GM12878 (cell line): ENCODE results near the gene KIR3DL3. TPM values are rescaled to one million over a fixed set of nuclear protein-coding genes. Genes with fewer than 3 reads are reported as not detected.

Source experiments
- ATAC-seq: fragments of 200-7000 bp; cut with Tn5 transposase; 3 replicates; pipeline ENCODE4 v1.9.1; 2020; ENCODE audit warnings: mild to moderate bottlenecking, moderate library complexity
- BruUV-seq: library from RNA; stranded (reverse); fragments of 400-500 nt; replicated peaks from 2 replicates; lab custom pipeline; 2021; lab: Mats Ljungman, UMichigan
- CTCF ChIA-PET: fragments of 300-600 bp; sonication (Branson Sonifier 250); formaldehyde crosslinking; extraction: SDS; loops from one replicate; lab custom pipeline; 2021; ENCODE audit warnings: inconsistent platforms; lab: Yijun Ruan, JAX
- POLR2A ChIA-PET: fragments of 350-600 bp; formaldehyde crosslinking; extraction: SDS; loops from one replicate; lab custom pipeline; 2021; ENCODE audit warnings: inconsistent platforms; lab: Charles Lee
- RAD21 ChIA-PET: fragments of 300-600 bp; sonication (Branson Sonifier 250); formaldehyde crosslinking; loops from one replicate; lab custom pipeline; 2023; ENCODE audit warnings: antibody characterized with exemption; ENCODE audit not compliant: unreplicated experiment; lab: Charles Lee
- SMC1A ChIA-PET: fragments of 300-600 bp; sonication (Branson Sonifier 250); formaldehyde crosslinking; loops from one replicate; lab custom pipeline; 2023; ENCODE audit not compliant: unreplicated experiment, uncharacterized antibody; lab: Charles Lee
- DNase-seq: peaks from one replicate; pipeline ENCODE4 v3.0.0-alpha.2; 2011; ENCODE audit warnings: low read depth, low spot score
- FAIRE-seq: peaks from 3 replicates; lab custom pipeline; 2011; peaks lifted over from hg19 to GRCh38; lab: Jason Lieb, UNC
- H2AFZ ChIP-seq: 2 replicates; pipeline ENCODE4 v1.6.0; 2011; ENCODE audit warnings: low read depth, low read length, control low read depth; ENCODE audit not compliant: control insufficient read depth
- H3K27ac ChIP-seq: 2 replicates; pipeline ENCODE4 v1.5.1; 2011; ENCODE audit warnings: control low read depth; ENCODE audit not compliant: control insufficient read depth, insufficient read depth
- H3K27me3 ChIP-seq, 2 experiments: replicated peaks in 1 of 2; 2 replicates each; pipeline versions ENCODE4 v1.6.0 to v1.6.1; 2011; ENCODE audit warnings: low read length in 1 of 2; ENCODE audit not compliant: control insufficient read depth in 2 of 2, insufficient read depth in 2 of 2
- H3K36me3 ChIP-seq, 2 experiments: 2 replicates each; pipeline ENCODE4 v1.5.1; 2011; ENCODE audit warnings: low read length in 1 of 2; ENCODE audit not compliant: control insufficient read depth in 2 of 2, insufficient read depth in 2 of 2
- H3K4me1 ChIP-seq: 2 replicates; pipeline ENCODE4 v1.6.1; 2011; ENCODE audit warnings: mild to moderate bottlenecking, low read length, moderate library complexity, mixed read lengths; ENCODE audit not compliant: control insufficient read depth, insufficient read depth
- H3K4me2 ChIP-seq: 2 replicates; pipeline ENCODE4 v1.6.0; 2011; ENCODE audit warnings: control low read depth; ENCODE audit not compliant: control insufficient read depth, insufficient read depth
- H3K4me3 ChIP-seq: fragments of 200-600 bp; sonication (generic); 2 replicates; pipeline ENCODE4 v1.5.1; 2016
- H3K79me2 ChIP-seq: 2 replicates; pipeline ENCODE4 v1.6.0; 2011; ENCODE audit warnings: low read length; ENCODE audit not compliant: control insufficient read depth, insufficient read depth
- H3K9ac ChIP-seq: 2 replicates; pipeline ENCODE4 v1.8.0; 2011; ENCODE audit warnings: low read length, control low read depth, mixed read lengths; ENCODE audit not compliant: control insufficient read depth, insufficient read depth
- H3K9me3 ChIP-seq: replicated peaks from 3 replicates; pipeline ENCODE4 v1.5.1; 2011; ENCODE audit warnings: mild to moderate bottlenecking, low read length; ENCODE audit not compliant: control insufficient read depth, insufficient read depth
- H4K20me1 ChIP-seq: 2 replicates; pipeline ENCODE4 v1.6.0; 2011; ENCODE audit not compliant: control insufficient read depth, insufficient read depth
- ATF7 ChIP-seq: fragments of 450-650 bp; IDR thresholded peaks from 2 replicates; pipeline ENCODE4 v1.6.1; 2016; ENCODE audit warnings: low read depth, mild to moderate bottlenecking
- BMI1 ChIP-seq: fragments of 450-650 bp; IDR thresholded peaks from 2 replicates; pipeline ENCODE4 v1.6.1; 2016; ENCODE audit warnings: mild to moderate bottlenecking, moderate library complexity, borderline replicate concordance
- CBFB ChIP-seq: IDR thresholded peaks from 2 replicates; pipeline ENCODE4 v1.6.1; 2016; ENCODE audit warnings: antibody characterized with exemption, low read depth
- CBX3 ChIP-seq: fragments of 200-600 bp; sonication (generic); IDR thresholded peaks from 2 replicates; pipeline ENCODE4 v1.6.1; 2016; ENCODE audit warnings: low read depth, borderline replicate concordance
- CEBPB ChIP-seq, 2 experiments: fragments of 150-350 bp in 1 of 2; IDR thresholded peaks; 2 replicates each; pipeline ENCODE4 v1.6.1; 2012 to 2014; ENCODE audit warnings: low read depth in 2 of 2, low read length in 2 of 2, borderline replicate concordance in 1 of 2, inconsistent platforms in 1 of 2
- HDGF ChIP-seq: fragments of 450-650 bp; IDR thresholded peaks from 2 replicates; pipeline ENCODE4 v1.6.1; 2016; ENCODE audit warnings: antibody characterized with exemption
- KAT2A ChIP-seq: conservative IDR thresholded peaks from 2 replicates; pipeline ENCODE4 v1.6.1; 2011; ENCODE audit warnings: low read depth, low read length; ENCODE audit not compliant: control insufficient read depth
- RAD21 ChIP-seq: IDR thresholded peaks from 2 replicates; pipeline ENCODE4 v1.6.1; 2011; ENCODE audit warnings: mild to moderate bottlenecking, low read depth, low read length, moderate library complexity; ENCODE audit not compliant: insufficient read depth
- STAT1 ChIP-seq: fragments of 450-650 bp; conservative IDR thresholded peaks from 2 replicates; pipeline ENCODE4 v1.6.1; 2014; ENCODE audit warnings: antibody characterized with exemption, mild to moderate bottlenecking
- STAT3 ChIP-seq: IDR thresholded peaks from 2 replicates; pipeline ENCODE4 v1.6.1; 2011; ENCODE audit warnings: low read depth, low read length, improper control_type of control experiment
- WGBS: methylation state at CpG from one replicate; pipeline ENCODE4 v1.1.6; 2016; ENCODE audit warnings: low lambda C conversion rate; ENCODE audit not compliant: insufficient replicate concordance, insufficient coverage; ENCODE audit errors: missing lambda C conversion rate; 5-methylcytosine and 5-hydroxymethylcytosine counted together
- in situ Hi-C: fragments of 300-500 bp; cut with MboI; formaldehyde crosslinking; loops from 9 replicates; pipeline ENCODE4 v1.14.3; 2018; ENCODE audit warnings: mixed read lengths
- intact Hi-C: fragments of 100-400 bp; cut with micrococcal nuclease; formaldehyde crosslinking; loops from one replicate; pipeline ENCODE4 v1.14.2; 2022; ENCODE audit not compliant: unreplicated experiment
- polyA plus RNA-seq, 11 experiments: library from polyadenylated mRNA; depleted of rRNA in 4 of 11; unstranded in 6 of 11; stranded (reverse) in 5 of 11; fragments of >200 nt; fragmentation: Nextera tagmentation in 4 of 11; fragmentation: Illumina TruSeq in 1 of 11; extraction: Ambion mirVana in 4 of 11; extraction: Trizol in 1 of 11; gene quantifications; 1 replicate in 1 of 11; 2 replicates in 10 of 11; pipeline versions ENCODE4 v1.2.1 to v1.2.3, GENCODE V29; 2011 to 2016; ENCODE audit warnings: inconsistent platforms in 2 of 11, missing spikeins in 2 of 11, low read depth in 1 of 11
- total RNA-seq, 4 experiments: library from RNA; depleted of rRNA in 3 of 4; stranded (reverse); fragments of >200 nt in 3 of 4; fragmentation: Illumina TruSeq in 1 of 4; extraction: Trizol in 1 of 4; gene quantifications; 2 replicates each; pipeline versions ENCODE4 v1.2.1 to v1.2.3, GENCODE V29; 2013 to 2021
- TF ChIP-seq, protein P1 (sequence below): fragments of 450-650 bp; IDR thresholded peaks from 2 replicates; pipeline ENCODE4 v1.6.1; 2018; ENCODE audit warnings: borderline replicate concordance, mild to moderate bottlenecking; ENCODE audit not compliant: partially characterized antibody
- TF ChIP-seq, protein P2 (sequence below): IDR thresholded peaks from 2 replicates; pipeline ENCODE4 v1.6.1; 2011; ENCODE audit warnings: borderline replicate concordance, low read depth, mild to moderate bottlenecking, moderate library complexity, mixed read lengths, low read length; ENCODE audit not compliant: insufficient read depth; ENCODE audit errors: extremely low read length
- TF ChIP-seq, protein P3 (sequence below): fragments of 450-650 bp; formaldehyde crosslinking; IDR thresholded peaks from 2 replicates; pipeline ENCODE4 v1.5.0; 2022; ENCODE audit warnings: mild to moderate bottlenecking, missing genetic modification characterization
- TF ChIP-seq, protein P4 (sequence below): fragments of 450-650 bp; IDR thresholded peaks from 2 replicates; pipeline ENCODE4 v1.6.1; 2017; ENCODE audit warnings: low read depth, mild to moderate bottlenecking, moderate library complexity

The KIR3DL3 gene
- total and polyA plus RNA-seq, 10 of the 15 experiments (the other 5 are each of a cell fraction or from before 2014, with no cell fraction given): not detected

DNA sequence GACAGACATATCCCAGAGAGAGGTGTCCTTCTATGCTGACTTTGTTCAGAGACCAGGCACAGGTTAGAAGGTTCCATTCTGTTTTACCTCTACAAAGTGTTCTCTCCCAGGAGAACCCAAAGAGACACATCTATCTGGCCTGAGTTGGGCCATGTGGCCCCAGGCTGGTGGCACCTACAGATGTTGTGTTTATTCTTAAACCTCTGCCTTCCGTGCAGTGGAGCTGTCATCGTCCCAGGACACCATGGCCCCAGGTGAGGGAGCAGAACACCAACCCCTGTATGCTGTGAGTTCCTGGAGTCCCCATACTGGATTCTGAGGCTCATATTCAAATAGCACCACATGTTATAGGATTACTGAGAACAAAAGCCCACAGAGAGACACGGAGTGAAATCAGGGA lies 3.9 kb downstream of the KIR3DL3 start:
- in situ Hi-C loops (no loop called here), intact Hi-C loops (no loop called here)
- DNase-seq: no peak
- FAIRE-seq: no peak
- Histone ChIP-seq H3K9ac (no peak overlapping the region), H3K4me1 (no peaks in the 10 kb centered on the region), H4K20me1 (no peaks in the 10 kb centered on the region), H3K4me3 (no peak overlapping the region), H2AFZ (no peak overlapping the region), H3K27me3 (no peaks in the 10 kb centered on the region; a peak in 1 of 4 replicates), H3K27ac (no peak overlapping the region), H3K4me2 (no peak overlapping the region), H3K36me3 (no peaks in the 10 kb centered on the region), H3K79me2 (no peaks in the 10 kb centered on the region), H3K9me3 (no peaks in the 10 kb centered on the region)
- TF ChIP-seq, protein P1, sequence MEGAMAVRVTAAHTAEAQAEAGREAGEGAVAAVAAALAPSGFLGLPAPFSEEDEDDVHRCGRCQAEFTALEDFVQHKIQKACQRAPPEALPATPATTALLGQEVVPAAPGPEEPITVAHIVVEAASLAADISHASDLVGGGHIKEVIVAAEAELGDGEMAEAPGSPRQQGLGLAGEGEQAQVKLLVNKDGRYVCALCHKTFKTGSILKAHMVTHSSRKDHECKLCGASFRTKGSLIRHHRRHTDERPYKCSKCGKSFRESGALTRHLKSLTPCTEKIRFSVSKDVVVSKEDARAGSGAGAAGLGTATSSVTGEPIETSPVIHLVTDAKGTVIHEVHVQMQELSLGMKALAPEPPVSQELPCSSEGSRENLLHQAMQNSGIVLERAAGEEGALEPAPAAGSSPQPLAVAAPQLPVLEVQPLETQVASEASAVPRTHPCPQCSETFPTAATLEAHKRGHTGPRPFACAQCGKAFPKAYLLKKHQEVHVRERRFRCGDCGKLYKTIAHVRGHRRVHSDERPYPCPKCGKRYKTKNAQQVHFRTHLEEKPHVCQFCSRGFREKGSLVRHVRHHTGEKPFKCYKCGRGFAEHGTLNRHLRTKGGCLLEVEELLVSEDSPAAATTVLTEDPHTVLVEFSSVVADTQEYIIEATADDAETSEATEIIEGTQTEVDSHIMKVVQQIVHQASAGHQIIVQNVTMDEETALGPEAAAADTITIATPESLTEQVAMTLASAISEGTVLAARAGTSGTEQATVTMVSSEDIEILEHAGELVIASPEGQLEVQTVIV: no peak
- TF ChIP-seq STAT3 (no peak), CEBPB (IDR thresholded peaks at IDR 0.05; ENCODE audit: borderline replicate concordance in 1 of 2, low read depth in 2 of 2, low read length in 2 of 2) (no peak), BMI1 (no peak), STAT1 (no peak), CBFB (no peak), ATF7 (no peak), HDGF (no peak), CBX3 (no peak), KAT2A (no peak), RAD21 (no peak)
- TF ChIP-seq, protein P2, sequence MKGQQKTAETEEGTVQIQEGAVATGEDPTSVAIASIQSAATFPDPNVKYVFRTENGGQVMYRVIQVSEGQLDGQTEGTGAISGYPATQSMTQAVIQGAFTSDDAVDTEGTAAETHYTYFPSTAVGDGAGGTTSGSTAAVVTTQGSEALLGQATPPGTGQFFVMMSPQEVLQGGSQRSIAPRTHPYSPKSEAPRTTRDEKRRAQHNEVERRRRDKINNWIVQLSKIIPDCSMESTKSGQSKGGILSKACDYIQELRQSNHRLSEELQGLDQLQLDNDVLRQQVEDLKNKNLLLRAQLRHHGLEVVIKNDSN: no peak
- TF ChIP-seq, protein P3, sequence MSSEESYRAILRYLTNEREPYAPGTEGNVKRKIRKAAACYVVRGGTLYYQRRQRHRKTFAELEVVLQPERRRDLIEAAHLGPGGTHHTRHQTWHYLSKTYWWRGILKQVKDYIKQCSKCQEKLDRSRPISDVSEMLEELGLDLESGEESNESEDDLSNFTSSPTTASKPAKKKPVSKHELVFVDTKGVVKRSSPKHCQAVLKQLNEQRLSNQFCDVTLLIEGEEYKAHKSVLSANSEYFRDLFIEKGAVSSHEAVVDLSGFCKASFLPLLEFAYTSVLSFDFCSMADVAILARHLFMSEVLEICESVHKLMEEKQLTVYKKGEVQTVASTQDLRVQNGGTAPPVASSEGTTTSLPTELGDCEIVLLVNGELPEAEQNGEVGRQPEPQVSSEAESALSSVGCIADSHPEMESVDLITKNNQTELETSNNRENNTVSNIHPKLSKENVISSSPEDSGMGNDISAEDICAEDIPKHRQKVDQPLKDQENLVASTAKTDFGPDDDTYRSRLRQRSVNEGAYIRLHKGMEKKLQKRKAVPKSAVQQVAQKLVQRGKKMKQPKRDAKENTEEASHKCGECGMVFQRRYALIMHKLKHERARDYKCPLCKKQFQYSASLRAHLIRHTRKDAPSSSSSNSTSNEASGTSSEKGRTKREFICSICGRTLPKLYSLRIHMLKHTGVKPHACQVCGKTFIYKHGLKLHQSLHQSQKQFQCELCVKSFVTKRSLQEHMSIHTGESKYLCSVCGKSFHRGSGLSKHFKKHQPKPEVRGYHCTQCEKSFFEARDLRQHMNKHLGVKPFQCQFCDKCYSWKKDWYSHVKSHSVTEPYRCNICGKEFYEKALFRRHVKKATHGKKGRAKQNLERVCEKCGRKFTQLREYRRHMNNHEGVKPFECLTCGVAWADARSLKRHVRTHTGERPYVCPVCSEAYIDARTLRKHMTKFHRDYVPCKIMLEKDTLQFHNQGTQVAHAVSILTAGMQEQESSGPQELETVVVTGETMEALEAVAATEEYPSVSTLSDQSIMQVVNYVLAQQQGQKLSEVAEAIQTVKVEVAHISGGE (CRISPR knock-in tag): no peak
- TF ChIP-seq, protein P4, sequence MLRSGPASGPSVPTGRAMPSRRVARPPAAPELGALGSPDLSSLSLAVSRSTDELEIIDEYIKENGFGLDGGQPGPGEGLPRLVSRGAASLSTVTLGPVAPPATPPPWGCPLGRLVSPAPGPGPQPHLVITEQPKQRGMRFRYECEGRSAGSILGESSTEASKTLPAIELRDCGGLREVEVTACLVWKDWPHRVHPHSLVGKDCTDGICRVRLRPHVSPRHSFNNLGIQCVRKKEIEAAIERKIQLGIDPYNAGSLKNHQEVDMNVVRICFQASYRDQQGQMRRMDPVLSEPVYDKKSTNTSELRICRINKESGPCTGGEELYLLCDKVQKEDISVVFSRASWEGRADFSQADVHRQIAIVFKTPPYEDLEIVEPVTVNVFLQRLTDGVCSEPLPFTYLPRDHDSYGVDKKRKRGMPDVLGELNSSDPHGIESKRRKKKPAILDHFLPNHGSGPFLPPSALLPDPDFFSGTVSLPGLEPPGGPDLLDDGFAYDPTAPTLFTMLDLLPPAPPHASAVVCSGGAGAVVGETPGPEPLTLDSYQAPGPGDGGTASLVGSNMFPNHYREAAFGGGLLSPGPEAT: no peak
- ChIA-PET RAD21 (no interaction called here), CTCF (no interaction called here), POLR2A (no interaction called here), SMC1A (no interaction called here)
- BruUV-seq: no TSS peak
- ATAC-seq: no peak
- WGBS: 0% methylated on average over 3 of the region's 3 CpGs
